Stimulated activated naive CD8-positive, alpha-beta T cell treated with anti-CD3 and anti-CD28 coated beads, Interleukin-15, Interleukin-2, amounts not matched to agents 100 ng/mL and 50 ng/mL, for 24 hours (primary cell): ENCODE measurements around the gene KCNK15.
A peak's percentile ranks its signal among the peaks of the same experiment; 100 is the strongest.
"Not testable (repeated sequence)": the region's sequence is repeated elsewhere in the genome, so short reads cannot be mapped to it uniquely, and the experiment has no call there.

Experiments used
- H3K27ac Mint-ChIP-seq: one replicate; pipeline ENCODE4 v1.8.0; 2021; ENCODE audit warnings: mild to moderate bottlenecking, mixed read lengths
- H3K27me3 Mint-ChIP-seq: one replicate; pipeline ENCODE4 v1.8.0; 2021; ENCODE audit warnings: mixed read lengths
- H3K36me3 Mint-ChIP-seq: one replicate; pipeline ENCODE4 v1.8.0; 2021; ENCODE audit warnings: low read depth, mixed read lengths
- H3K4me1 Mint-ChIP-seq: one replicate; pipeline ENCODE4 v1.8.0; 2021; ENCODE audit warnings: low read depth, mixed read lengths
- H3K4me3 Mint-ChIP-seq: one replicate; pipeline ENCODE4 v1.8.0; 2021; ENCODE audit warnings: mild to moderate bottlenecking, mixed read lengths
- H3K9me3 Mint-ChIP-seq: one replicate; pipeline ENCODE4 v1.8.0; 2021; ENCODE audit warnings: mixed read lengths

KCNK15 gene

DNA sequence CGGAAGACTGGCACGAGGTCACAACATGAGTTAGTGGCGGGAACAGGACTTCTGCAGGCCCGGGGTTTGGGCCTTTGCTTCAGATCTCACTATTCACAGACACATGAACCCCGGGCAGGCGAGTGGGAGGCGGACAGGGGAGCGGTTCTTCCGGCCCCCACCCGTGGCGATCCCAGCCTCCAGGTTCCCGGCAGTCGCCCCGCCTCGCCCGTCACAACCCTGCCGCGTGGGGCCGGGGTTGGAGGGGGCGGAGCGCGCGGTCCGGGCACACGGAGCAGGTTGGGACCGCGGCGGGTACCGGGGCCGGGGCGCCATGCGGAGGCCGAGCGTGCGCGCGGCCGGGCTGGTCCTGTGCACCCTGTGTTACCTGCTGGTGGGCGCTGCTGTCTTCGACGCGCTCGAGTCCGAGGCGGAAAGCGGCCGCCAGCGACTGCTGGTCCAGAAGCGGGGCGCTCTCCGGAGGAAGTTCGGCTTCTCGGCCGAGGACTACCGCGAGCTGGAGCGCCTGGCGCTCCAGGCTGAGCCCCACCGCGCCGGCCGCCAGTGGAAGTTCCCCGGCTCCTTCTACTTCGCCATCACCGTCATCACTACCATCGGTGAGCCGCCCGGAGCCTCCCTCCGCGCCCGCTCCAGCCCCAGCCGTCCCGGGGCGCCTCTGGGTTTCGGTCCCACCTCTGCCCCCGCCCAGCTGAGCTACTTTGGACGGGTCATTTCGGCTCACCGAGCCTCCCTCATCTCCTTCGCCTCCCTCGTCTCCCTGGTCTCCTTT, at the start of gene KCNK15:
TSS of gene KCNK15 (plus strand) at position 268 of the 769 bp plus-strand sequence. CDS start at position 314, 46 bp downstream.
- Mint-ChIP-seq H3K4me1 (peaks cover 18% of the 10 kb centered on the region), H3K9me3 (no peaks in the 10 kb centered on the region), H3K27ac (peak within 1 kb of the TSS; percentile 84), H3K27me3 (peaks cover 29% of the 10 kb centered on the region), H3K36me3 (no peaks in the 10 kb centered on the region), H3K4me3 (peak within 1 kb of the TSS; percentile 74)

DNA sequence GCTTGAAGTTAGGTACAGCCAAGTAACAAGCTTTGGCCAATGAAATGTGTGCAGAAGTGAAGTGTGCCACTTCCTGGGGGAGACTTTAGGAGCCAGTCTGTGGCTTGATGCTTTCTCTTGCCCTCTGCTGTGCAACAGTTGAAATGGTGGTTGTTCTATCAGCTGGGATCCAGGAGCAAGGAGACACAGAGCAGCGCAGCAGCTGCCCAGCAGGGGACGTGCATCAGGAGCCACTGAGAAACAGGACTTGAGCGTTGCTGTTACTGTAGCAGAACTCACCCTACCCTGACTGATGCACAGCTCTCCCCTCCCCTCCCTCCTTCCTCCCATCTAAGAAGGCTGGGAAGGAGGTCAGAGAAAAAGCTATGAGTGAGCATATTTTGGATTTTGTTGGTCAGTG, 49.4 kb upstream of the KCNK15 start:
- H3K4me3 Mint-ChIP-seq, result no peak overlapping the region
- H3K36me3 Mint-ChIP-seq, result no peaks in the 10 kb centered on the region
- H3K4me1 Mint-ChIP-seq, result no peaks in the 10 kb centered on the region
- H3K27ac Mint-ChIP-seq, result no peak overlapping the region
- H3K27me3 Mint-ChIP-seq, result no peaks in the 10 kb centered on the region
- H3K9me3 Mint-ChIP-seq, result no peaks in the 10 kb centered on the region

DNA sequence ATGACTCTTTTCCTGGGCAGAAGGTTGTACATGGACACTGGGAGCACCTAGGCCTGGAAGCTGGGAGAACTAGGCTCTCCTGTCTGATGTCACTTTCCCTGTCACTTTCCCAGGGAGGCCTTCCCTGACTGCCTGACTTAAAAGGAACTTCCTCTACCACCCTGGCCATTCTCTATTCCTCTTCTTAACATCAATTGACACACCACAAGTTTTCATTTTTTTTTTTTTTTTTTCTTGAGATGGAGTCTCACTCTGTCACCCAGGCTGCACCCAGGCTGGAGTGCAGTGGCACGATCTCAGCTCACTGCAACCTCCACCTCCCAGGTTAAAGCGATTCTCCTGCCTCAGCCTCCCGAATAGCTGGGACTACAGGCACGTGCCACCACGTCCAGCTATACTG, 48.6 kb upstream of the KCNK15 start:
- H3K4me3 Mint-ChIP-seq, H3K4me1 Mint-ChIP-seq, H3K9me3 Mint-ChIP-seq, H3K27ac Mint-ChIP-seq, H3K36me3 Mint-ChIP-seq, H3K27me3 Mint-ChIP-seq: not testable (repeated sequence)

DNA sequence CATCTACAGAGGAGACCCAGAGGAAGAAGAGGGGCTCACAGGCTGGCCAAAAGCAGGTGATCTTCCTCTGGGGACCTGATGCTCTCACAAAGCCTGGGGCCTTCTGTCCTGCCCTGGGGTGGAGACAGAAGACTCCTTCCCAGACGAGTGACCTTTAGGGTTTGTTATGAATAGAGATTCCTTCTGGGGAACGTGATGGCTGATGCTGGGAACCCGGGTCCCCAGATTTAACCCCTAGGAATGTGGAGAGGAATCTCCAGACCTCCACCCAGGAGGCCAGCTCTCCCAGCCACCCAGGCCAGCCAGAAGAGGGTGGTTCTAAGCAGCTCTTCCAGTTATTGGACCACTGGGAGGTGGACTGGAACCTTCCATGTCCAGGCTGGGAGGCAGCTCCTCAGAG, 47.3 kb upstream of the KCNK15 start:
- no peaks in the 10 kb centered on the region for H3K36me3 Mint-ChIP-seq
- no peak overlapping the region for H3K4me3 Mint-ChIP-seq
- H3K27ac Mint-ChIP-seq, result no peak overlapping the region
- no peaks in the 10 kb centered on the region for H3K9me3 Mint-ChIP-seq
- no peaks in the 10 kb centered on the region for H3K4me1 Mint-ChIP-seq
- no peaks in the 10 kb centered on the region for H3K27me3 Mint-ChIP-seq

DNA sequence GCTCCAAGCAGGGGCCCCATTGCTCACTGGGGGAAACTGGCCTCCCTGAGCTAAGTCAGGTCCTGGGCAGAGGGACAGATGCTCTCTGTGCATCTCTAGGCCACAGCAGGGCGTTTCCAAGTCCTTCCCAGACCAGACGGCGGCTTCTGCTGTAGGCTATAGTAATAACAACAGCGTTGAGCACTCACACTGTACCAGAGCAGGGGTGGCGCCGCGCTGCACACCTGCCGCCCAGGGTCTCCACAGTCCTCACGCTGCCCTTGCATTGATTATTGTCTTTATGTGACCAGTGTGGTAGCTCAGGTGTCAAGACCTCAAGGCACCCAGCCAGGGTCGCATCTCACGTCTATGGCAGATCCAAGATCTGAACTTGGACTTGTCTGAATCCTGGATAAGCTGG, 45.4 kb upstream of the KCNK15 start:
- Mint-ChIP-seq H3K4me1 (no peaks in the 10 kb centered on the region), H3K9me3 (no peaks in the 10 kb centered on the region), H3K36me3 (no peaks in the 10 kb centered on the region), H3K27me3 (no peaks in the 10 kb centered on the region), H3K27ac (no peak overlapping the region), H3K4me3 (no peak overlapping the region)

DNA sequence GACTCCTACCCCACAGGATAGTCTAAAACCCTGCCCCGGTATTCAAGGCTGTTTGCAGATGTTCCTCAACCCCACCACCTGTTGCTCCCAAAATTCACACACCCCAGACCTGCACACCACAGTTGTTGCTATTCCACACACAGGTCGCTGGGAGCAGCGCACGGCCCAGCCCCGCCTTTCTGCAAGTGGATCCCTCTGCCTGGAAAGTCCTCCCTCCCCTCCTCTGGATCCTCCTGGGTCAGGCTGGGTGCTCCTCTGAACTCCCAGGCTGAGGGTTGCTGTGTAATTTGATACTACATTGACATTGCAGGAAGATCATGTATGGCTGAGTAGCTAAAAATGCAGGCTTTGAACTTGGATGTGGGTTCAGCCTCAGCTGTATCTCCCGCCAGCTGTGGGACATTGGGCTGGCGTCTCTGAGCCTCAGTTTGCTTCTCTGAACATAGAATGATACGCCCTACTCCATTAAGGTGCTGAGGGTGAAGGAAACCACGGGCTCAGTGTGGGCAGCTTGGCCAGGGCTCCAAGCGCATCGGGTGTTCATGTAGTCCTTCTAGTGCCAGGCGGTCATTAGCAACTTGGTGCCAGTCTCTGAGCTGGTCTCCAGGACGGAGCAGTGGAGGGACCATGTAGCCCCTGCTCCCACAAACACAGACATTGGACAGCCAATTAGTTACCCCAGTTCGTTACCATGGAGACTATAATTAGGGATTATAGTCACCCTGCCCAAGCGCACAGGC, 44.4 kb upstream of the KCNK15 start:
- H3K9me3 Mint-ChIP-seq, result no peaks in the 10 kb centered on the region
- H3K4me3 Mint-ChIP-seq, result no peak overlapping the region
- H3K27ac Mint-ChIP-seq, result no peak overlapping the region
- no peaks in the 10 kb centered on the region for H3K36me3 Mint-ChIP-seq
- H3K4me1 Mint-ChIP-seq, result no peaks in the 10 kb centered on the region
- no peaks in the 10 kb centered on the region for H3K27me3 Mint-ChIP-seq

DNA sequence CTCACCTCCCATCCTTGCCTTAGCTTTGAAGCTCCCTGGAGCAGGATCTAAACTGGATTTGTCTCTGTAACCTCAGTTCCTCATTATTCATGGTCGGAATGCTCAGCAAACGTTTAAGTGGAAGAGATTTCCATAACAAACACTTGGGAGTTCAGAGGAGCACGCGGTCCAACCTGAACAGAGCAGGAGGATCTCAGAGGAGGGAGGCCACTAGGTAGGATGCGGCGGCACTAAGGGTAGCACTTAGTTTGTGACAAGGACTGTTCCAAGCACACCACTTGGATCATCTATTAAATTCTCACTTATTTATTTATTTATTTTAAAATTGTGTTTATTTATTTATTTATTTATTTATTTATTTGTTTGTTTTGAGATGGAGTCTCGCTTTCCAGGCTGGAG, 43.8 kb upstream of the KCNK15 start:
- no peaks in the 10 kb centered on the region for H3K27me3 Mint-ChIP-seq
- no peaks in the 10 kb centered on the region for H3K4me1 Mint-ChIP-seq
- H3K4me3 Mint-ChIP-seq, result no peak overlapping the region
- no peak overlapping the region for H3K27ac Mint-ChIP-seq
- H3K36me3 Mint-ChIP-seq, result no peaks in the 10 kb centered on the region
- no peaks in the 10 kb centered on the region for H3K9me3 Mint-ChIP-seq

DNA sequence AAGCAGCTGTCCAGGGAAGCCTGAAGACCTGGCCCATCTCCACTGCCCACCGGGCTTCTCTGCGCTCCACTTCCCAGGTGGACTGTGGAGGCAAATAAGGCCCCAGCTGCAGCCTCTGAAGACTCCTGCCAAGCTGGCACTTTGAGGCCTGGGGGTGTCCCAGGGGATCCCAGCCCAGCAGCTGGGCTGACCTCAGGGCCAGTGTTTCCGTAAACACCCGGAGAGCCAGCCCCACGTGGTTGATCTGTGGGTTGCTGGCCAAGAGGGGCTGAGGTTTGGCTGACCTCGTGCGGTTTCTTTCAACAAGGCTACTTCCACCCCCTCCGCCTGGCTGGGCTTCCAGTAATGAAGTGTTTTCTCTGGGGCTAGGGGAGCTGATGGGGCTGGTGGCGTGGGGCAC, 42.9 kb upstream of the KCNK15 start:
- no peaks in the 10 kb centered on the region for H3K4me1 Mint-ChIP-seq
- no peaks in the 10 kb centered on the region for H3K36me3 Mint-ChIP-seq
- no peaks in the 10 kb centered on the region for H3K9me3 Mint-ChIP-seq
- H3K27ac Mint-ChIP-seq, result no peak overlapping the region
- no peak overlapping the region for H3K4me3 Mint-ChIP-seq
- H3K27me3 Mint-ChIP-seq, result no peaks in the 10 kb centered on the region

DNA sequence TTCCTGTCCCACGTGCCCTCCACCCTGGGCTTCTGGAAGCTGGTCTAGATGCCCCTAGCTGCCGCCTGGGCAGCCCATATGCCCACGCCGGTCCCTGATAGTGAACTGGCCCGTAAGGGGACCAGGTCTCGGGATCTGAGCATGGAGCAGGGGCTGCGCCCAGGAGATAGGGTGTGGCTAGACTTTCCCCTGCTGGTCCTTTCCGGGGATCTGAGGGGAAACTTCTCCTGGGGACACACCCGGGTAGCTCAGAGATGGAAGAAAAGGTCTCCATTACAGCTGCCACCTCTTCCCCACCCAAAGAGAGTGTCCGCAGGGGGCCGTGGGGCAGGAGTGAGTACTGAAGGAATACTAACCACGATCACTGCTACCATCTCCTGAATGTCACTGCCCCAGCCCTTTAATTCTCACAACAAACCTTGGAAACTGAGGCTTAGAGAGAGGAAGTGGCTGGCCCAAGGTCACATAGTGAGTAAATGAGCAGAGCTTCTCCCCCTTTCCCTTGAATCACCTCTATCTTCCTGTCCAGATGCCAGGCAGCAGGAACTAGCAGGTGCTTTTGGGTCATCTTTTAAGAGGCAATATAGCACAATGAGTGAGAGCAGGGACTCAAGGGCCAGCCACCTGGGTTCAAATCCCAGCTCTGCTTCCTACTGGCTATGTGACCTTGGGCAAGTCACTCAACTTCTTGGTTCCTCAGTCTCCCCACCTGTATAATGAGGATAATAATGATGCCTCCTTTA, 42.3 kb upstream of the KCNK15 start:
- no peaks in the 10 kb centered on the region for H3K4me1 Mint-ChIP-seq
- no peak overlapping the region for H3K4me3 Mint-ChIP-seq
- no peak overlapping the region for H3K27ac Mint-ChIP-seq
- H3K36me3 Mint-ChIP-seq, result no peaks in the 10 kb centered on the region
- H3K9me3 Mint-ChIP-seq, result no peaks in the 10 kb centered on the region
- no peaks in the 10 kb centered on the region for H3K27me3 Mint-ChIP-seq

DNA sequence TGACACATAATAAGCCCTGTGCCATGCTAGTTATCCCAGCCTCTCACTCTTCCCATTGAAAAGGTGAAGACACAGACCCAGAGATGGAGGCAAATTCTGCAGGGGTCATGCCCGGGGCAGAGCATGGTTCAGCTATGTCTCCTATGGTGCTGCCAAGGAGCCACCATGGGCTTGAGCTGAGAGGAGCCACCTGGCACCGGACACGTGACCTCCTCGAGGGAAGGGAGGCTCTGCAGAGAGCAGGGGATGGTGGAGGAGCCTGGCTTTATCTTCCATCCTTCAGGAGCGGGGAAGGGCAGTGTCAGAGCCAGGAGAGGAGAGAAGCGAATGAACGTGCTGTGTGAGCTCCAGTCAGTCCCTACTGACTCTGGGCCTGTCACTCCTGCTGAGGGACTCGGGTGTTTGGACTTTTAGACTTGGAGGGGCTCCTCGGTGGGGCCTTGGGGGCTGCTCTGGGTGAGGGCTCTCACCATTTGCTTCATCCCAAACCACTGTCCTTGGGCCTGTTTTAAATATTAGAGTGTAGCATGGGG, 41.6 kb upstream of the KCNK15 start:
- H3K4me1 Mint-ChIP-seq, result no peaks in the 10 kb centered on the region
- no peak overlapping the region for H3K4me3 Mint-ChIP-seq
- no peaks in the 10 kb centered on the region for H3K27me3 Mint-ChIP-seq
- H3K27ac Mint-ChIP-seq, result no peak overlapping the region
- no peaks in the 10 kb centered on the region for H3K9me3 Mint-ChIP-seq
- H3K36me3 Mint-ChIP-seq, result no peaks in the 10 kb centered on the region

DNA sequence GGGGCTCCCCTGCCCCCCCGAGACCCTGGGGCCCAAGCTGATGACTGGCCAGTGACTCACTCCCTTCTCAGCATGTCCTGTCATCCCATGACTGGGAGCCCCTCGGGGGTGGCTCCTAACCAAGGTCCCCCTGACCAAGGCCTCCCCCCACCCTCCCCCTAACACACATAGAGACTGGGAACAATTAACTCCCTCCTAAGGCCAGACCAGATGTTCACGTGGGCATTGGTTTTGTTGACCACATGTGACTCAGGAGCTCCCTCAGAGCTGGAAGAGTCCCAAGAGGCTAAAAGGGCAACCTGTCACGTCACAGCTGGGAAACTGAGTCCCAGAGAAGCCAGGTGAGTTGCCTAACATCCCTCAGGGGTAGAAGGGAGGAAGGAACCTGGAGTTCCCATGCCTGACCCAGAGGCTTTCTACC, 41.1 kb upstream of the KCNK15 start:
- Mint-ChIP-seq H3K4me3 (no peak overlapping the region), H3K36me3 (no peaks in the 10 kb centered on the region)

DNA sequence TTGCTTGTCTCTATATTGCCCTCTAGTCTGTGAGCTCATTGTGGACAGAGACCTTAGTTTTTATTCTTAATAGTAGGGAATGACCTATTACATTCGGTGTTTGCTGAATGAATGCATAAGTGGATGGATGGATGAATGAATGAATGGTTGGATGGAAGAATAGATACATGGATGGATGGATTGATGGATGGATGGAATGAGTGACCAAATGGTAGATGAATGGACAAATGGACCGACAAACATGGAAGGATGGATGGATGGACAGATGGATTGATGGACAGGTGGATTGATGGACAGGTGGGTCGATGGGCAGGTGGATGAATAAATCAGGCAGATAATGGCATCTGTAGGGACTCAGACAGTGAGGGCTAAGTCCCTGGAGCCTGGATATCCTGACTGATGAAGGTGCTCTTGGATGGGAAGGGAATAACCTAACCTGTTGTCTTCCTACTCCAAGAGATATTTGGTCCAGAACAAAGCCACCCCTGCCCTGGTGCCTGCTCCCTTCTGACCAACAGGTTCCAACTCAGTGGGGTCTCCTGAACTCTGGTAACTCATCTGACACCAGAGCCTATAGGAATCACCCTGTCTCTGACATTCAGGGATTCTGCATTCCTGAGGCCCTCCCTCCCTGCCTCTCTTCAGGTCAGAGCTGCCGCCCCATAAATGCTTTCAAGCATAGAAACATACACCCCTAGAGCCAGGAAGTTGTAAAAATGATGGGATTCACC, 40.1 kb upstream of the KCNK15 start:
- no peaks in the 10 kb centered on the region for H3K9me3 Mint-ChIP-seq
- H3K4me3 Mint-ChIP-seq, result no peak overlapping the region
- no peaks in the 10 kb centered on the region for H3K4me1 Mint-ChIP-seq

More for the DNA sequence above, 41.1 kb upstream of the KCNK15 start:
- no peaks in the 10 kb centered on the region for H3K27me3 Mint-ChIP-seq
- no peaks in the 10 kb centered on the region for H3K4me1 Mint-ChIP-seq
- H3K27ac Mint-ChIP-seq, result no peak overlapping the region
- H3K9me3 Mint-ChIP-seq, result no peaks in the 10 kb centered on the region

DNA sequence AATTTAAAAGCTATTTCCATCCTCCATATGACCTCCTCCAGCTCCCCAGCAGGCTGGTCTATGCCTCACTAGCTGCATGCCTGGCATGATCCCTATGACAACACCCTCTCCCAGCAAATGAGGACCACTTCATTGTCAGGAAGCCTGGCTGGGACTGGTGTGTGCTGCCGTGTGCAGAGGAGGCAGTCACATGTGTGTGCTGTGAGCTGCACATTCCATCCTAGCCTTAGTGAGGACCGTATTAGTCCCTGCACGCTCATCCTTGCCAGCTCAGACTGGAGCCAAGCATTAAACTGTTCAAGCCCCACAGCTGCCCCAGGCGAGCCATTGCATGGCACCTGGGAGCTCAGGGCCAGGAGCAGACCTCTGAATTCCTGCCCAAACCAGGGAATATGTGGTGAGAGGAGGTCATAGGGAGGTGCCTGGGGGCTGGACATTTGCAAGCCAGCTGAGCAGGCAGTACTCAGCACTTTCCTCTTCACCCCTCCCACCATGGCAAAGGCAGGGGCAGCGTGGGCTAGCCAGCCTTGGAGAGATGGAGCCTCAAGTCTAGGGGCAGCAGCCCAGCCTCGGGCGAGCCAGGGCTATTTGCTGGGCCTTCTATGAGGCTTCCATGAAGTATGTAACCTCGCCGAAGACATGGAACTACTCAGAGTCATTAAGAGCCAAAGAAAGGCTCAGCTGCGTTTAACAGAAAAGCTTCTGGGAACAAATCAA, 39.2 kb upstream of the KCNK15 start:
- Mint-ChIP-seq H3K36me3 (no peaks in the 10 kb centered on the region), H3K9me3 (no peaks in the 10 kb centered on the region), H3K27me3 (no peaks in the 10 kb centered on the region), H3K4me3 (no peak overlapping the region), H3K4me1 (no peaks in the 10 kb centered on the region), H3K27ac (no peak overlapping the region)

More for the DNA sequence above, 40.1 kb upstream of the KCNK15 start:
- no peaks in the 10 kb centered on the region for H3K27me3 Mint-ChIP-seq
- H3K36me3 Mint-ChIP-seq, result no peaks in the 10 kb centered on the region
- no peak overlapping the region for H3K27ac Mint-ChIP-seq

DNA sequence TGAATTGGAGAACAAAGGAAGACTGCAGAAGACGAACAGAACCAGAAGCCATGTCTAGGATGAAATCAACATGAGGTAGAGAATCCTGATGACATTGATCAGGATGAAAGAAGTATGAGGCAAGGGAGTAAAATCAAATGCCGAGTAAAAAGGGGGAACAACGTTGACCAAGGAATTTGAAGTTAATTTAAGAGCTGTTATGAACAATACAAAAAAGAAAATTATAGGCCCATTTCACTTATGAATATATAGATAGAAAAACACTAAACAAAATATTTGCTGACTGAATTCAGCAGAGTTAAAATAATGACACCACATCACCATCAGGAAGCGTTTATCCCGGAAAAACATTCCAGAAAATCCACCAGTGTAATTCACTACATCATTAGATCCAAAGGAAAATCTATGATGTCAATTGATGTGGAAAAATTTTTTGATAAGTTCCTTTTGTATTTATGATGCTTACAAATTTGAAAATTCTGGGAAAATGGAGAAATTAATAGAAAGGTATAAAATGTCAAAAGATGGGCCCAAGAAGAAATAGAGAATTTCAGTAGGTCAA, 38.6 kb upstream of the KCNK15 start:
- H3K36me3 Mint-ChIP-seq, result no peaks in the 10 kb centered on the region
- H3K27me3 Mint-ChIP-seq, result no peaks in the 10 kb centered on the region
- no peaks in the 10 kb centered on the region for H3K4me1 Mint-ChIP-seq
- H3K9me3 Mint-ChIP-seq, result no peaks in the 10 kb centered on the region
- H3K4me3 Mint-ChIP-seq, result no peak overlapping the region
- H3K27ac Mint-ChIP-seq, result no peak overlapping the region
